ENCODE measurements around the gene SORBS1.

DNA sequence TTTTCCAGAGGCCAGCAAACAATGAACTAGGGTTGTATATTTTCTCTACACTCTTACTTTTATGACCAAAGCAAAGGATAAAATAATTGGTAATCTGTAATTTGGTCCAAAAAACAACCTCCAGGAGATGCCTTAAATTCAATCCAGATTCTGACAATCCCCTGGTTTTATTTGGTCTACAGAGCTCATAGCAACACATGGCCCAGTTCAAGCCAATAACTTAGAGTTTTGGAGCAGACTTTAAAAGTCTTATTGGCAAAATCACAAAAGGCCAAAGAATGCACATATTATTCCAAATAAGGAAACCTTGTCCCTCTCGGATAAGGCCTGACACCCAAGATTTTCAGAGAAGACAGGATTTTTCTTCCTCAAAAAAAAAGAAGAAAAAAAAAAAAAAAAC lies 51.9 kb downstream of the SORBS1 start:
- TF ChIP-seq, protein P1, sequence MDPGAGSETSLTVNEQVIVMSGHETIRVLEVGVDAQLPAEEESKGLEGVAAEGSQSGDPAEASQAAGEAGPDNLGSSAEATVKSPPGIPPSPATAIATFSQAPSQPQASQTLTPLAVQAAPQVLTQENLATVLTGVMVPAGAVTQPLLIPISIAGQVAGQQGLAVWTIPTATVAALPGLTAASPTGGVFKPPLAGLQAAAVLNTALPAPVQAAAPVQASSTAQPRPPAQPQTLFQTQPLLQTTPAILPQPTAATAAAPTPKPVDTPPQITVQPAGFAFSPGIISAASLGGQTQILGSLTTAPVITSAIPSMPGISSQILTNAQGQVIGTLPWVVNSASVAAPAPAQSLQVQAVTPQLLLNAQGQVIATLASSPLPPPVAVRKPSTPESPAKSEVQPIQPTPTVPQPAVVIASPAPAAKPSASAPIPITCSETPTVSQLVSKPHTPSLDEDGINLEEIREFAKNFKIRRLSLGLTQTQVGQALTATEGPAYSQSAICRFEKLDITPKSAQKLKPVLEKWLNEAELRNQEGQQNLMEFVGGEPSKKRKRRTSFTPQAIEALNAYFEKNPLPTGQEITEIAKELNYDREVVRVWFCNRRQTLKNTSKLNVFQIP (CRISPR knock-in tag; IDR thresholded peaks at IDR 0.05; ENCODE audit: borderline replicate concordance, low read depth), result no peak
- TF ChIP-seq, protein P2, sequence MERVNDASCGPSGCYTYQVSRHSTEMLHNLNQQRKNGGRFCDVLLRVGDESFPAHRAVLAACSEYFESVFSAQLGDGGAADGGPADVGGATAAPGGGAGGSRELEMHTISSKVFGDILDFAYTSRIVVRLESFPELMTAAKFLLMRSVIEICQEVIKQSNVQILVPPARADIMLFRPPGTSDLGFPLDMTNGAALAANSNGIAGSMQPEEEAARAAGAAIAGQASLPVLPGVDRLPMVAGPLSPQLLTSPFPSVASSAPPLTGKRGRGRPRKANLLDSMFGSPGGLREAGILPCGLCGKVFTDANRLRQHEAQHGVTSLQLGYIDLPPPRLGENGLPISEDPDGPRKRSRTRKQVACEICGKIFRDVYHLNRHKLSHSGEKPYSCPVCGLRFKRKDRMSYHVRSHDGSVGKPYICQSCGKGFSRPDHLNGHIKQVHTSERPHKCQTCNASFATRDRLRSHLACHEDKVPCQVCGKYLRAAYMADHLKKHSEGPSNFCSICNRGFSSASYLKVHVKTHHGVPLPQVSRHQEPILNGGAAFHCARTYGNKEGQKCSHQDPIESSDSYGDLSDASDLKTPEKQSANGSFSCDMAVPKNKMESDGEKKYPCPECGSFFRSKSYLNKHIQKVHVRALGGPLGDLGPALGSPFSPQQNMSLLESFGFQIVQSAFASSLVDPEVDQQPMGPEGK (CRISPR knock-in tag; IDR thresholded peaks at IDR 0.05; ENCODE audit: borderline replicate concordance), result no peak
- TF ChIP-seq CSDC2 (CRISPR knock-in tag; IDR thresholded peaks at IDR 0.05), result no peak
- no peak for TF ChIP-seq ZFP3 (CRISPR knock-in tag; IDR thresholded peaks at IDR 0.05)
- no peak for TF ChIP-seq ZC3H10 (CRISPR knock-in tag; IDR thresholded peaks at IDR 0.05)
- TF ChIP-seq CSRNP3 (CRISPR knock-in tag; IDR thresholded peaks at IDR 0.05), result no peak
- no peak for TF ChIP-seq ARNTL (CRISPR knock-in tag; IDR thresholded peaks at IDR 0.05; ENCODE audit: borderline replicate concordance, low read depth)
- no peak for TF ChIP-seq TCF4 (CRISPR knock-in tag; IDR thresholded peaks at IDR 0.05; ENCODE audit: borderline replicate concordance)
- no peak for TF ChIP-seq ZNF70 (CRISPR knock-in tag; IDR thresholded peaks at IDR 0.05)
- TF ChIP-seq ISL1 (CRISPR knock-in tag; IDR thresholded peaks at IDR 0.05), result no peak
- no peak for TF ChIP-seq RARB (CRISPR knock-in tag; IDR thresholded peaks at IDR 0.05)
- TF ChIP-seq, protein P3, sequence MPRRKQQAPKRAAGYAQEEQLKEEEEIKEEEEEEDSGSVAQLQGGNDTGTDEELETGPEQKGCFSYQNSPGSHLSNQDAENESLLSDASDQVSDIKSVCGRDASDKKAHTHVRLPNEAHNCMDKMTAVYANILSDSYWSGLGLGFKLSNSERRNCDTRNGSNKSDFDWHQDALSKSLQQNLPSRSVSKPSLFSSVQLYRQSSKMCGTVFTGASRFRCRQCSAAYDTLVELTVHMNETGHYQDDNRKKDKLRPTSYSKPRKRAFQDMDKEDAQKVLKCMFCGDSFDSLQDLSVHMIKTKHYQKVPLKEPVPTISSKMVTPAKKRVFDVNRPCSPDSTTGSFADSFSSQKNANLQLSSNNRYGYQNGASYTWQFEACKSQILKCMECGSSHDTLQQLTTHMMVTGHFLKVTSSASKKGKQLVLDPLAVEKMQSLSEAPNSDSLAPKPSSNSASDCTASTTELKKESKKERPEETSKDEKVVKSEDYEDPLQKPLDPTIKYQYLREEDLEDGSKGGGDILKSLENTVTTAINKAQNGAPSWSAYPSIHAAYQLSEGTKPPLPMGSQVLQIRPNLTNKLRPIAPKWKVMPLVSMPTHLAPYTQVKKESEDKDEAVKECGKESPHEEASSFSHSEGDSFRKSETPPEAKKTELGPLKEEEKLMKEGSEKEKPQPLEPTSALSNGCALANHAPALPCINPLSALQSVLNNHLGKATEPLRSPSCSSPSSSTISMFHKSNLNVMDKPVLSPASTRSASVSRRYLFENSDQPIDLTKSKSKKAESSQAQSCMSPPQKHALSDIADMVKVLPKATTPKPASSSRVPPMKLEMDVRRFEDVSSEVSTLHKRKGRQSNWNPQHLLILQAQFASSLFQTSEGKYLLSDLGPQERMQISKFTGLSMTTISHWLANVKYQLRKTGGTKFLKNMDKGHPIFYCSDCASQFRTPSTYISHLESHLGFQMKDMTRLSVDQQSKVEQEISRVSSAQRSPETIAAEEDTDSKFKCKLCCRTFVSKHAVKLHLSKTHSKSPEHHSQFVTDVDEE (CRISPR knock-in tag; IDR thresholded peaks at IDR 0.05), result no peak
- TF ChIP-seq BACH2 (CRISPR knock-in tag; IDR thresholded peaks at IDR 0.05; ENCODE audit: borderline replicate concordance), result no peak
- TF ChIP-seq ZNF565 (CRISPR knock-in tag; conservative IDR thresholded peaks at IDR 0.05; ENCODE audit: low read depth), result no peak

Data from SK-N-SH treated with all-trans-retinoic acid at 6 μM for 48 hours (cell line).